Immature natural killer cell (primary cell): Measurements from ENCODE around the gene GLMP. TPM values are rescaled to one million over a fixed set of nuclear protein-coding genes. Genes with fewer than 3 reads are reported as not detected.

Experiments
- DNase-seq, 3 donors: peaks; one replicate each; pipeline ENCODE4 v3.0.0; 2022; ENCODE audit warnings: mixed read lengths in 1 of 3
- H3K27ac Mint-ChIP-seq, 6 donors: one replicate each; pipeline ENCODE4 v1.8.0; 2020; ENCODE audit warnings: mixed read lengths in 6 of 6, mild to moderate bottlenecking in 5 of 6, inconsistent platforms in 4 of 6, moderate library complexity in 3 of 6
- H3K27me3 Mint-ChIP-seq, 3 donors: one replicate each; pipeline ENCODE4 v1.8.0; 2020 to 2021; ENCODE audit warnings: low read depth in 3 of 3, mild to moderate bottlenecking in 3 of 3, mixed read lengths in 3 of 3, moderate library complexity in 3 of 3, inconsistent platforms in 1 of 3
- H3K36me3 Mint-ChIP-seq, 3 donors: one replicate each; pipeline ENCODE4 v1.8.0; 2020; ENCODE audit warnings: mixed read lengths in 3 of 3, inconsistent platforms in 2 of 3, mild to moderate bottlenecking in 2 of 3
- H3K4me1 Mint-ChIP-seq, 2 donors: one replicate each; pipeline ENCODE4 v1.8.0; 2020; ENCODE audit warnings: inconsistent platforms in 2 of 2, mild to moderate bottlenecking in 2 of 2, mixed read lengths in 2 of 2, moderate library complexity in 1 of 2
- H3K4me3 Mint-ChIP-seq, 5 donors: one replicate each; pipeline ENCODE4 v1.8.0; 2020; ENCODE audit warnings: mild to moderate bottlenecking in 5 of 5, mixed read lengths in 5 of 5, inconsistent platforms in 3 of 5, moderate library complexity in 3 of 5
- H3K9me3 Mint-ChIP-seq, 6 donors: one replicate each; pipeline ENCODE4 v1.8.0; 2020; ENCODE audit warnings: mild to moderate bottlenecking in 6 of 6, mixed read lengths in 6 of 6, inconsistent platforms in 4 of 6, moderate library complexity in 3 of 6
- polyA plus RNA-seq, 3 donors: library from polyadenylated mRNA; unstranded; fragments of 300-500 nt; fragmentation: Illumina TruSeq; gene quantifications; one replicate each; pipeline ENCODE4 v1.2.3, GENCODE V29; 2021

Gene GLMP
- polyA plus RNA-seq, 3 donors from 2014 or later, result 22.6 to 27.2 (median 26.3) TPM

DNA sequence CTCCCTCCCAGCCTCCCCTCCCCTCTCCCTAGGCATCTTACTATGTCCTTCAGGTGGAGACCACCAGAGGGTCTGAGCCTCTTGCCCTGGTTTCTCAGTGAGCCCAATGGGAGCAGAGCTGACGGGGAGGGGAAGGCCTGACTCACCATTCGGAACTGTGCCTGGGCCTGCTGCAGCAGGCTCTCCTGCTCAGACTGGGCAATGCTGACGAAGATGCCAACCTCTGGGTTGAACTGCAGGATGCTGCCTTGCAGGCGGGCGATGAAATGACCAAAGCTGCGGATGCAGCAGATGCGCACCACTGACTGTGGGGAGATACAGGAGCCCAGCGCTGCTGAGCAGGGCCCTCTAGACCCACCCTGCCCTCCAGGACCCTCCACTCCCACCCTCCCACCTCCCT lies 36.6 kb downstream of the GLMP start:
- no peaks in the 10 kb centered on the region for H3K9me3 Mint-ChIP-seq
- peaks cover 24 to 50% (median 31%) of the 10 kb centered on the region in 3 donors for H3K36me3 Mint-ChIP-seq
- no peak overlapping the region for H3K4me3 Mint-ChIP-seq
- no peak for DNase-seq
- H3K27ac Mint-ChIP-seq, result no peak overlapping the region
- H3K27me3 Mint-ChIP-seq, result peaks cover 1 to 3% (median 2%) of the 10 kb centered on the region in 3 donors
- H3K4me1 Mint-ChIP-seq, result peaks cover 0 to 13% of the 10 kb centered on the region in 2 donors

GRCh38 chr1:156257711-156258110 lies 37.8 kb downstream of the GLMP start:
- no peak for DNase-seq
- H3K4me1 Mint-ChIP-seq, result peaks cover 0 to 13% of the 10 kb centered on the region in 2 donors
- H3K9me3 Mint-ChIP-seq, result no peaks in the 10 kb centered on the region
- no peak overlapping the region for H3K4me3 Mint-ChIP-seq
- peaks cover 1 to 3% (median 3%) of the 10 kb centered on the region in 3 donors for H3K27me3 Mint-ChIP-seq
- peaks cover 17 to 52% (median 27%) of the 10 kb centered on the region in 3 donors for H3K36me3 Mint-ChIP-seq
- H3K27ac Mint-ChIP-seq, result peak overlapping the region in 5 of 6 donors; percentile 12 to 73 (median 53)

DNA sequence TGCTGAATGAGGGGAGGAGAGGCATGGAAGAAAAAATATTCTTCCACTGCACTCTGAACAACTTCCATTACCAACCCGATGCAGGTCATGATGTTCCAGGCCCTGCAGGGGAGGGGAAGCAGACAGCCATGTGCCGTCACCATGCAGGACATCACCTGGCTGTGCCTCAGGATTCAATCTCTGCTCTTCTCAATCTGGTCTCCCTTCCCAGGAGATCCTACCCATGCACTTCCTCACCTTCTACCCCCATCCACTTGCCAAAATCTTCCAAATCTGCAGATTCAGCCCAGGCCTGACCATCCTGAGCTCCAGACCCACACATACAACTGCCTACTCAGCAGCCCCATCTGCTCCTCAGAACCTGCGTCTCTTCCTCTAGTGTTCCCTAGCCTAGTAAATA lies 41.8 kb downstream of the GLMP start:
- H3K27me3 Mint-ChIP-seq, result peaks cover 0 to 2% (median 2%) of the 10 kb centered on the region in 3 donors
- H3K27ac Mint-ChIP-seq, result peak overlapping the region in 2 of 6 donors; percentile 1 to 87
- no peak overlapping the region for H3K4me3 Mint-ChIP-seq
- H3K36me3 Mint-ChIP-seq, result peaks cover 17 to 45% (median 18%) of the 10 kb centered on the region in 3 donors
- peaks cover 0 to 13% of the 10 kb centered on the region in 2 donors for H3K4me1 Mint-ChIP-seq
- DNase-seq, result no peak
- no peaks in the 10 kb centered on the region for H3K9me3 Mint-ChIP-seq

GRCh38 chr1:156251527-156251926 lies 44.0 kb downstream of the GLMP start:
- H3K4me1 Mint-ChIP-seq, result no peaks in the 10 kb centered on the region
- H3K27me3 Mint-ChIP-seq, result peaks cover 0 to 2% (median 2%) of the 10 kb centered on the region in 3 donors
- no peak for DNase-seq
- no peak overlapping the region for H3K4me3 Mint-ChIP-seq
- no peaks in the 10 kb centered on the region for H3K9me3 Mint-ChIP-seq
- peaks cover 12 to 31% (median 17%) of the 10 kb centered on the region in 3 donors for H3K36me3 Mint-ChIP-seq
- no peak overlapping the region for H3K27ac Mint-ChIP-seq

GRCh38 chr1:156249593-156249992 lies 45.9 kb downstream of the GLMP start:
- DNase-seq, result no peak
- Mint-ChIP-seq H3K4me1 (peaks cover 13 to 15% of the 10 kb centered on the region in 2 donors), H3K4me3 (no peak overlapping the region), H3K36me3 (peaks cover 11 to 24% (median 12%) of the 10 kb centered on the region in 3 donors), H3K27me3 (peaks cover 2 to 4% (median 3%) of the 10 kb centered on the region in 3 donors), H3K27ac (peak overlapping the region in 2 of 6 donors; percentile 12 to 20), H3K9me3 (no peaks in the 10 kb centered on the region)

DNA sequence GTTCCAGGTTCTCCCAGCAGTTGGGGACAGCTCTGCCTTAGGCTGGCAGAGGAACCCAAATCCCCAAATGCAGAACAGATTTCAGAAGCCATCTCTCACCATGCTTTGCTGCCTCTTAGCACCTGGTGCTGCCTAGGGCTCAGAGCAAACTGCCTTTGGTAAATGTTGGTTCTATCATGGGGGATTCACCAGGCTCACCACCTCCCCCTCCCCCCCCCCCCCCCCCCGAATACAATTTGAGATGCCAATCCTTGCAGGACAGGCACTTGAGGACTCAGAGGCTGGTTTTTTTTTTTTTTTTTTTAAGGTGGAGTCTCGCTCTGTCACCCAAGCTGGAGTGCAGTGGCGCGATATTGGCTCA lies 47.2 kb downstream of the GLMP start:
- H3K27me3 Mint-ChIP-seq, result peaks cover 3 to 4% (median 4%) of the 10 kb centered on the region in 3 donors
- peaks cover 16% of the 10 kb centered on the region in 2 donors for H3K4me1 Mint-ChIP-seq
- peaks cover 3 to 16% (median 6%) of the 10 kb centered on the region in 3 donors for H3K36me3 Mint-ChIP-seq
- H3K9me3 Mint-ChIP-seq, result no peaks in the 10 kb centered on the region
- H3K27ac Mint-ChIP-seq, result peak overlapping the region in 1 of 6 donors; percentile 59
- no peak overlapping the region for H3K4me3 Mint-ChIP-seq
- DNase-seq, result no peak

DNA sequence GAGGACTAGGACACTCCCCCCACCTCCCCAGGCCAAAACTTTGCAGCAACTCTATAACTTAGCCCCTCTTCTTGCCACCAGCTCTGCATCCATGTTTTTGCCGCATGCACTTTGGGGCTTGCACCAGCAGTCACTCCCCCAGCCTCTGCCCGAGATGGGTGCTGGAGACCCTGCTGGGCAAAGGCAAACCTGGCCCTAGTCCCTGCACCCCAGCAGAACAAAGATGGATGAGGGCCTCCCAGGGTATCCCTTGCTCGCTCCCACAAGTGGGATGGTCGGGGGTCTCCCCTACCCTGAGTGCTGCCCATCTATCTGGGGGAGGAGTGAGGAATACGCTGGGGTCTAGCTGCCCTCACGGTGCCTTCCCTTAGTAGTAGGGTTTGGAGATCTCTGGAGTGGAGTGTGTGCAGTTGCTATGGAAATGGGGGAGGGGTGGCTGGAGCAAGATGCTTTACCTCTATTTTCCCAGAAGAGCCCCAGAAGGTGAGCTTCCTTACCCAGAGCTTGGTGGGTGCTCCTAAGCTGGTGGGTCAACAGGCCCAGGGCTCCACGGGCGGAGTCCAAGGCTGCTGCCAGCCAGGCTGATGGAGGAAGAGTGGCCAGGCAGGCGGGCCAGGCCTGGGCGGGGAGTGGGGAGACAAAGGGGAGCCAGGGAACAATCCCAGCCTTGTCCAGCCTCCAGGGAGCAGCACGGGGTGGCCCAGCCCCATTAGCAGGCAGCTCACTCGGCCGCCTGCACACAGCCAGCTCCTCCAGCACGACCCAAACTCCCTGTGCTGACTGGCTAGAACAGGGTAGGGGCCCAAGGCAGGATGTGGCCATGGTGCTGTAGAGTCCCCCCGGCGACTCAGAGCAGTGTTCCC lies 47.8 kb downstream of the GLMP start, which contains the start of gene PAQR6:
Gene PAQR6, minus strand, starts transcription at position 597 of the 863 bp plus-strand sequence. CDS start 1,325 bp downstream, outside the sequence.
- H3K4me1 Mint-ChIP-seq, result peaks cover 16% of the 10 kb centered on the region in 2 donors
- H3K36me3 Mint-ChIP-seq, result peaks cover 3 to 12% (median 6%) of the 10 kb centered on the region in 3 donors
- H3K27ac Mint-ChIP-seq, result peak within 1 kb of the TSS in 4 of 6 donors; percentile 23 to 78 (median 60)
- peaks cover 2 to 4% (median 3%) of the 10 kb centered on the region in 3 donors for H3K27me3 Mint-ChIP-seq
- no peaks in the 10 kb centered on the region for H3K9me3 Mint-ChIP-seq
- H3K4me3 Mint-ChIP-seq, result peak within 1 kb of the TSS in 3 of 5 donors; percentile 5 to 40 (median 10)
- DNase-seq, result no peak

DNA sequence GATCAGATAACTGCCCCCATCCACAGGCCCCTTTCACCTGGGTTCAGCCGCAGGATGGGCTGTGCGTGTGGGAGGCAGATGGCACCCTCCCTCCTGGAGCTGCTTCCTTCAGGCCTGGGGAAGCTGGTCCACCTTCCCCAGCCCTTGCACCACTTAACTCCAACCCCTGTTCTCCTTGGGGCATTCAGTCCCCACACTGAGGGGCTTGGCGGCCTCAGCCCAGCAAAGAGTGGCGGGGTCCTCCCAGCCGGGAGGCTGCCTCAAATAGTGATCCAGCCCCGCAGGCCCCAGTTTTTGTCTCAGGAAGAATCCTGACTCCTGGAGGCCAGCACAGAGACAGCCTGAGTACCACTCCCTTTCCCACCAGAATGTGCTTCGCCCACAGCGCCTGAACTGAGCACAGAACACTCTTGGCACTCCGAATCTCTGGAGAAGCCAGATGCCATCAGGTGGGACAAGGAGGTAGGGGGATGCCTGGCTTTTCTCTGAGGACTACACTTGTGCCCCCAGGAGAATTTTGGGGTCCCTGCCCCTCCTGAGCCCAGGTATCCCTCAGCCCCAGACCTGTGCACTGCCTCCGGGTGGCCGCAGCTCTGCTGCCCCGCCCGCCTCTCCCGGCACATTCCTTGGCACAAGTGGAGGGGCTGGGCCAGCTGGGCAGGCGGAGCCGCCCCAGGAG lies 48.6 kb downstream of the GLMP start:
- peaks cover 2 to 4% (median 3%) of the 10 kb centered on the region in 3 donors for H3K27me3 Mint-ChIP-seq
- peaks cover 3 to 6% (median 6%) of the 10 kb centered on the region in 3 donors for H3K36me3 Mint-ChIP-seq
- peak overlapping the region in 1 of 6 donors; percentile 20 for H3K27ac Mint-ChIP-seq
- peaks cover 16% of the 10 kb centered on the region in 2 donors for H3K4me1 Mint-ChIP-seq
- H3K9me3 Mint-ChIP-seq, result no peaks in the 10 kb centered on the region
- DNase-seq, result no peak
- peak overlapping the region in 2 of 5 donors; percentile 54 to 67 for H3K4me3 Mint-ChIP-seq

DNA sequence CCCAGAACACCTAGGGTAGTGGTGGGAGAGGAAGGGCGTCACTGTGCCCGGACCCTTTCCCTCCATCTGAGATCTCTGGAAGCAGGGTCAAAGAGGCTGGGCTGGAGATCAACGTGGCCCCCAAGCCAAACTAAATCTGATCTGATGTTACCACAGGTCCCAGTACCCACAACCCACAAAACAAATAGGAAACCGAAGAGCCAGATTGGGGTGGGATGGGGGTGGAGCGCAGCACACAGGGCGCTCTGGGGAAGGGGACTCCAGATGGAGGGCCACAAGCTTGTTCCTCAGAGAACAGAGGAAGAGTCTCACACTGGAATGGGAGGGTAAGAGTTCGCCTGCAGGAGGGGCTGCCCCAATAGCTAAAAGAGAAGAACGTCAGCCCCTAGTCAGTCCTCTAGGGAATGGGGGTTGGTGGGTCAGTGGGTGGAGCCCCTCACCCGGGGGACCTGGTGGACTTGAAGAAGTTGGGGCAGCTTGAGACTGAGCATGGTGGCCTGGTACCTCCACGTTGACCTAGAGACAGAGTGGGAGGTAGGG lies 49.2 kb downstream of the GLMP start:
- peaks cover 3 to 6% (median 6%) of the 10 kb centered on the region in 3 donors for H3K36me3 Mint-ChIP-seq
- H3K4me3 Mint-ChIP-seq, result peak overlapping the region; percentile 35 to 67 (median 61)
- DNase-seq, result no peak
- no peaks in the 10 kb centered on the region for H3K9me3 Mint-ChIP-seq
- peaks cover 16% of the 10 kb centered on the region in 2 donors for H3K4me1 Mint-ChIP-seq
- H3K27ac Mint-ChIP-seq, result peak overlapping the region in 2 of 6 donors; percentile 16 to 68
- H3K27me3 Mint-ChIP-seq, result peaks cover 2 to 4% (median 3%) of the 10 kb centered on the region in 3 donors

GRCh38 chr1:156245451-156246232 lies 49.8 kb downstream of the GLMP start:
- Mint-ChIP-seq H3K27ac (peak overlapping the region in 5 of 6 donors; percentile 57 to 73 (median 69)), H3K4me3 (peak overlapping the region; percentile 84 to 92 (median 86))

DNA sequence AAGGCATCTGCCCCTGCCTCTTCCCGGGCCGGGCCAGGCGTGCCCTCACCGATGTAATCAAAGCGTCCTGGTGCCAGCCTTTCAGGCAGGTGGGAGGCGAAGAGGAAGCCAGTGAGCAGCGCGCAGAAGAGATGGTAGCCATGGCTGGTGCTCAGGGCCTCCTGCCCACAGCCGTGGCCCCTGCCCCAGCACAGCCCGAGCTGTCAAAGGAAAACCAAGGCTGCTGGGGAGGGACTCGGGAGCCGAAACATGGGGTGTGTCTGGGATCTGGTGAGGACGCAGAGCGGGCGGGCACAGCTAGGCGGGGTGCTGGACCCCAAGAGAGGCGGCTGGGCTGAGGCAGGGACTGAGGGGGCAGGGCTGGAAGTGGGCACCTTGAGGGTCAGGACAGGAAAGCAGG lies 50.8 kb downstream of the GLMP start:
- H3K27me3 Mint-ChIP-seq, result peaks cover 2 to 4% (median 3%) of the 10 kb centered on the region in 3 donors
- H3K27ac Mint-ChIP-seq, result peak overlapping the region in 2 of 6 donors; percentile 69 to 72
- H3K4me1 Mint-ChIP-seq, result peaks cover 16% of the 10 kb centered on the region in 2 donors
- H3K4me3 Mint-ChIP-seq, result peak overlapping the region; percentile 84 to 92 (median 86)
- H3K9me3 Mint-ChIP-seq, result no peaks in the 10 kb centered on the region
- peaks cover 0 to 4% (median 4%) of the 10 kb centered on the region in 3 donors for H3K36me3 Mint-ChIP-seq
- no peak for DNase-seq

More at GRCh38 chr1:156245451-156246232, 49.8 kb downstream of the GLMP start:
- DNase-seq, result peak; percentile 38 to 53 (median 44)
- Mint-ChIP-seq H3K36me3 (peaks cover 3% of the 10 kb centered on the region in 3 donors), H3K27me3 (peaks cover 2 to 4% (median 3%) of the 10 kb centered on the region in 3 donors), H3K4me1 (peaks cover 16% of the 10 kb centered on the region in 2 donors), H3K9me3 (no peaks in the 10 kb centered on the region)

- Mint-ChIP-seq H3K4me3 (peak overlapping the region in 4 of 5 donors; percentile 86 to 92 (median 88)), H3K27ac (peak overlapping the region in 1 of 6 donors; percentile 45), H3K36me3 (peaks cover 0 to 5% (median 4%) of the 10 kb centered on the region in 3 donors), H3K9me3 (no peaks in the 10 kb centered on the region), H3K4me1 (peaks cover 16% of the 10 kb centered on the region in 2 donors), H3K27me3 (peaks cover 1 to 4% (median 2%) of the 10 kb centered on the region in 3 donors)
- DNase-seq, result no peak
Measured at GRCh38 chr1:156244126-156244525, 51.4 kb downstream of the GLMP start.
